H1 (cell line): ENCODE results near the gene MEA1. TPM values are rescaled to one million over a fixed set of nuclear protein-coding genes. Genes with fewer than 3 reads are reported as not detected.

Source experiments
- CHD7 ChIP-seq: fragments of 300-600 bp; sonication (generic); IDR thresholded peaks from 2 replicates; pipeline ENCODE4 v1.7.1; 2012; ENCODE audit warnings: low read length, moderate library complexity, mild to moderate bottlenecking, inconsistent platforms; ENCODE audit not compliant: insufficient replicate concordance
- RFX5 ChIP-seq: IDR thresholded peaks from 2 replicates; pipeline ENCODE4 v1.6.1; 2011; ENCODE audit warnings: low read depth, low read length, improper control_type of control experiment, borderline replicate concordance
- TCF12 ChIP-seq: IDR thresholded peaks from 2 replicates; pipeline ENCODE4 v1.6.1; 2011; ENCODE audit warnings: low read depth, mild to moderate bottlenecking, low read length
- polyA plus RNA-seq, 7 experiments: library from polyadenylated mRNA; depleted of rRNA in 3 of 7; stranded (reverse) in 5 of 7; unstranded in 2 of 7; fragments of >200 nt in 5 of 7; fragments of 200-250 nt in 2 of 7; gene quantifications; 1 replicate in 5 of 7; 2 replicates in 1 of 7; 4 replicates in 1 of 7; pipeline versions ENCODE4 v1.2.1 to v1.2.3, GENCODE V29; 2011 to 2013; ENCODE audit warnings: missing spikeins in 2 of 7, mixed read lengths in 2 of 7
- total RNA-seq: library from RNA; stranded (reverse); fragmentation: NEBNext Ultra II Directional; extraction: Animal tissue kit (Norgen Biotek cat#: 25700); gene quantifications from 2 replicates; pipeline ENCODE4 v1.2.1, GENCODE V29; 2021
- TF ChIP-seq, protein P1 (sequence below): IDR thresholded peaks from 2 replicates; pipeline ENCODE4 v1.6.1; 2012; ENCODE audit warnings: inconsistent platforms

Gene MEA1
- total and polyA plus RNA-seq, 2 of the 8 experiments (the other 6 are each of a cell fraction or from before 2014, with no cell fraction given) = 94.2 to 96.4 TPM

GRCh38 chr6:43033496-43034189 is 19.9 kb upstream of the MEA1 start (continued):
- TF ChIP-seq CHD7 (no peak), TCF12 (no peak), RFX5 (no peak)
- TF ChIP-seq, protein P1, sequence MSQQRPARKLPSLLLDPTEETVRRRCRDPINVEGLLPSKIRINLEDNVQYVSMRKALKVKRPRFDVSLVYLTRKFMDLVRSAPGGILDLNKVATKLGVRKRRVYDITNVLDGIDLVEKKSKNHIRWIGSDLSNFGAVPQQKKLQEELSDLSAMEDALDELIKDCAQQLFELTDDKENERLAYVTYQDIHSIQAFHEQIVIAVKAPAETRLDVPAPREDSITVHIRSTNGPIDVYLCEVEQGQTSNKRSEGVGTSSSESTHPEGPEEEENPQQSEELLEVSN = no peak
- TF ChIP-seq, all 59 proteins: peak for 0
